Measurements from ENCODE around the gene SMCO4.
"Not testable (repeated sequence)": the region's sequence is repeated elsewhere in the genome, so short reads cannot be mapped to it uniquely, and the experiment has no call there.

SMCO4 gene

DNA sequence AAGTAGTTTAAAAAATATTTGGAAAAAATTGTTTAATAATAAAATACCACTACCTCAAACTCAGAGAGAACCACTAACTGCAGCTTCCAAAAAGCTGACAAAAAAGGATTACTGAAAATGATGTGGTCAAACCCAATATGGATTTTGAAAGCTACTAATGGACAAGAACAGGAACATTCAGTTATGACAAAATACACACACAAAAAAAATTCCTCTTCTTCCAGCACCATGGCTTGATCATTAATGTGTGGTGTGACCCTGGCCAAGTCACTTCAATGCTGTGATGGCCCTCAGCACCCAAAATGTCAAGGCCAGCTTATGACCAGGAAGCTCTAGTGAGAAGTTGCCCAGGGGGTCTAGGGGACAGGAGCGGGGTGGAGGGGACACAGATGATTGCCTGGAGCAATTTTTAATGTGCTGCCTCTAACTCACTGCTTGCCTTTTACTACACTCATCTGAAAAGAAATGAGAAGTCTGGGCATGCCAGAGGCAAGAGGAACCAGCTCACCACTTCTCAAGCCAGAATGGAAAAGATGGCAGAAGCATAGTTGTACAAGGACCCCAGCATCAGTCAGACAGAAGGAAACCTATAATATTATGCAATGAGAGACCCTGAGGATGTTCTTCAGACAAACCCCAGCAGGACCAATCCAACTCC is 2.2 kb downstream of the SMCO4 start:
- no CpG with 5 or more reads among the region's 1 CpG for WGBS (ENCODE audit: insufficient coverage, insufficient read length)
- Histone ChIP-seq H3K36me3 (ENCODE audit: control insufficient read depth, insufficient read depth, low read length) (no peaks in the 10 kb centered on the region), H3K27ac (ENCODE audit: low read length) (no peak overlapping the region), H3K9me3 (ENCODE audit: control insufficient read depth, insufficient read depth, low read length) (no peaks in the 10 kb centered on the region), H3K4me1 (ENCODE audit: control insufficient read depth, insufficient read depth, low read length) (peaks cover 10% of the 10 kb centered on the region; the same call in 1 of the 2 replicates), H3K4me3 (ENCODE audit: low read length) (no peak overlapping the region), H3K27me3 (ENCODE audit: control insufficient read depth, insufficient read depth, low read length) (no peaks in the 10 kb centered on the region)
- no peak for DNase-seq (ENCODE audit: low read depth, low spot score)

DNA sequence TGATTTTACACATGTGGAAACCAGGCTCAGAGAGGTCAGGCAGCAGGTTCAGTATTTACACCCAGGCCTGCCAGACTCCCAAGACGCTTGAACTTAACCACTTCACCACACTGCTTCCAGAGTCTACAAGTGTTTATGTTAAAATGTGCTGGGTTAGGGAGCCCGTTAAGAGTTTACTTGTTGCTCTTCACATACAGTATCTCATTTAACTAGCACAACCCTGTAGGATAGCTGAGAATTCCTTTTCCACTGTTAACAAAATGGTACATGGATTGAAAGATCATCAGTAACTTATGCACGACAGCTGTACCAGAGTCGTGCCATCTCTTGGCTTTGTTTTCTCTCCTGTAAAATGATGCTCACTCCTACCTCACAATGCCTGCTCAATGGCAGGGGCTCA is 2.9 kb downstream of the SMCO4 start:
- DNase-seq (ENCODE audit: low read depth, low spot score), result no peak
- WGBS (ENCODE audit: insufficient coverage, insufficient read length), result no CpG with 5 or more reads among the region's 4 CpGs
- Histone ChIP-seq H3K9me3 (ENCODE audit: control insufficient read depth, insufficient read depth, low read length) (no peaks in the 10 kb centered on the region), H3K27me3 (ENCODE audit: control insufficient read depth, insufficient read depth, low read length) (no peaks in the 10 kb centered on the region), H3K36me3 (ENCODE audit: control insufficient read depth, insufficient read depth, low read length) (no peaks in the 10 kb centered on the region), H3K4me3 (ENCODE audit: low read length) (no peak overlapping the region), H3K4me1 (ENCODE audit: control insufficient read depth, insufficient read depth, low read length) (peaks cover 8% of the 10 kb centered on the region; the same call in 1 of the 2 replicates), H3K27ac (ENCODE audit: low read length) (no peak overlapping the region)

DNA sequence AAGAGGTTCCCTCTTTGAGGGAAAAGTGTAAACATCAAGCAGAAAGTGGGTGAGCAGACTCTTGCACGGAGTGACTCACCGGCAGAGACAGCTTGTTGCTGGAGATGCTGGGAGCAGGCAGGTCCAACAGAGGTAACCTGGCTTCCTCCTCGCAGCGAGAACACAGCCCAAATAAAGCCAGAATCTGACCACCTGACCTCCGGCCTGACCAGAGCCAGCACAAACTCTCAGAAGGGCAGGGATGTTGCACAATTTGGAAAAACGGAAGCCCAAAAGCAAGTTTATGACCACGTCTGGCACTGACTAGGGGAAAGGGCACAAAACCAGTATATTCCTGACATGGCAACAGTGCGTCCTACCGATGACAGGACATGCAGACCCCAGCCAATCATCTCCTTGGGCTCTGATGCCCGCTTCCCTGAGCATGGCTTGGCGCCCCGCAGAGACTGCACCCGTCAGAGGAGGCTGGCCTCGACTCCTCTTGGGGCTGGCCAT is 5.4 kb downstream of the SMCO4 start:
- Histone ChIP-seq H3K9me3 (ENCODE audit: control insufficient read depth, insufficient read depth, low read length) (no peaks in the 10 kb centered on the region), H3K4me1 (ENCODE audit: control insufficient read depth, insufficient read depth, low read length) (peaks cover 6% of the 10 kb centered on the region), H3K4me3 (ENCODE audit: low read length) (no peak overlapping the region), H3K36me3 (ENCODE audit: control insufficient read depth, insufficient read depth, low read length) (no peaks in the 10 kb centered on the region), H3K27ac (ENCODE audit: low read length) (no peak overlapping the region), H3K27me3 (ENCODE audit: control insufficient read depth, insufficient read depth, low read length) (no peaks in the 10 kb centered on the region)
- DNase-seq (ENCODE audit: low read depth, low spot score), result no peak
- no CpG with 5 or more reads among the region's 14 CpGs for WGBS (ENCODE audit: insufficient coverage, insufficient read length)

DNA sequence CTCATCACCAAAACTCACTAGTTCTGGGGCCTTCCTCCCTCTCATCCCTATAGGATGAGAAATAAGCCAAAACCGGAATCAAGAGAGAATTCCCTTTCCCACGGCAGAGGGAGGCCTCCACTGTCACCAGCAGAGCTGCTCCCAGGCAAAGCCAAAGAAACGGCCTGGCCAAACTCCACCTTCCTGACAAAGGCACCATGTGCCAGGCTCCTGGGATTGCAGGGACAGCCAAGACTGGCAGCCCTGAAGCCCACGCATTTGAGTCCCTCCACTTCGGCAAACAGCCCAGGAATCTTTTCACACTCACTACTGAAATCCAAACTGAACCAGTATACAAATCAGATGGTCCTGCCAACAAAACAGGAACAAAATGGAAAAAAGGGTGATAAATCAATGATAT is 6.1 kb downstream of the SMCO4 start:
- WGBS (ENCODE audit: insufficient coverage, insufficient read length), result no CpG with 5 or more reads among the region's 5 CpGs
- H3K27ac ChIP-seq (ENCODE audit: low read length), result no peak overlapping the region
- no peaks in the 10 kb centered on the region for H3K36me3 ChIP-seq (ENCODE audit: control insufficient read depth, insufficient read depth, low read length)
- no peaks in the 10 kb centered on the region for H3K9me3 ChIP-seq (ENCODE audit: control insufficient read depth, insufficient read depth, low read length)
- H3K4me1 ChIP-seq (ENCODE audit: control insufficient read depth, insufficient read depth, low read length), result peaks cover 5% of the 10 kb centered on the region
- no peaks in the 10 kb centered on the region for H3K27me3 ChIP-seq (ENCODE audit: control insufficient read depth, insufficient read depth, low read length)
- DNase-seq (ENCODE audit: low read depth, low spot score), result no peak
- H3K4me3 ChIP-seq (ENCODE audit: low read length), result no peak overlapping the region

DNA sequence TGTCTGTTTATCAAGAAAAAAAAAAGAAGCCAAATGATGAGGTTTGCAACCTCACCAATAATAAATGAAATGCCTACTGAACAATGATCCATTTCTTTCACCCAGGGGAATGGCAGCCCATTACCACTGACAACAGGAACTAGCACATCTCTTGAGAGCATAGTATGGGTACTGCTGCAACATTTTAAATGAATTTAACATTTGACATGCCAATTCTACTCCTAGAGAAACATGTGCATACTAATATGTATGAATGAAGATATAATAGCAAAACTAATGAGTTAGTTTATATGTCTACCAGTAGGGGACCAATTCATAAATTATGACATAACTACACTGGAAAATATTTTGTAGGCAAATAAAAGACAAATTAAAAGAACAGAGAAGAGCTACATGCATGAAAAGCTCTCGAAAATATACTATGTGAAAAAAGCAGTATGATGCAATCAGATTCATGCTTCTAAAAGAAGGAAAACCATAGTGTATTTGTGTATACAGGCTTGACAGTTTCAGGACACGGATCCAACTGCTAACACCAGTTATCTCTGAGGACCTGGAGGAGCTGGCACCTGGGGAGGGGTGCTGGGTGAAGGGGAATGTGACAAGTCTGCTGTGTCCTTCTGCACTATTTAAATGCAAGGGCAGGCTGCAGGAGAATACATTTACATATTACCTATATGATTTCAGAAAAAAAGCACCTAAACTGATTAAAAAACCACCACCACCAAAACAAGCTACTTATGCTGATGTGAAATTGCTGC is 6.9 kb downstream of the SMCO4 start:
- no peaks in the 10 kb centered on the region for H3K36me3 ChIP-seq (ENCODE audit: control insufficient read depth, insufficient read depth, low read length)
- no peak for DNase-seq (ENCODE audit: low read depth, low spot score)
- H3K27ac ChIP-seq (ENCODE audit: low read length), result no peak overlapping the region
- peaks cover 4% of the 10 kb centered on the region; the same call in 1 of the 2 replicates for H3K4me1 ChIP-seq (ENCODE audit: control insufficient read depth, insufficient read depth, low read length)
- no peaks in the 10 kb centered on the region for H3K9me3 ChIP-seq (ENCODE audit: control insufficient read depth, insufficient read depth, low read length)
- WGBS (ENCODE audit: insufficient coverage, insufficient read length), result no CpG with 5 or more reads among the region's 2 CpGs
- H3K27me3 ChIP-seq (ENCODE audit: control insufficient read depth, insufficient read depth, low read length), result no peaks in the 10 kb centered on the region
- H3K4me3 ChIP-seq (ENCODE audit: low read length), result no peak overlapping the region

DNA sequence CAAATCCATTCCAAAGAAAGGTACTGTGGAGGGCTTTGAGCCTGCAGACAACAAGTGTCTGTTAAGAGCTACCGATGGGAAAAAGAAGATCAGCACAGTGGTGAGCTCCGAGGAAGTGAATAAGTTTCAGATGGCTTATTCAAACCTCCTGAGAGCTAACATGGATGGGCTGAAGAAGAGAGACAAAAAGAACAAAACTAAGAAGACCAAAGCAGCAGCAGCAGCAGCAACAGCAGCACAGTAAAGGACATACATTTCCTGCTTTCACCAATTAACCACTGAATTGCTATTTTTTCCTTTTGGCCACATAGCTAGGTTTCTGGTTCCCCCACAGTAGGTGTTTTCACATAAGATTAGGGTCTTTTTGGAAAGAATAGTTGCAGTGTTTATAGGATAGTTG is 7.6 kb downstream of the SMCO4 start:
- H3K36me3 ChIP-seq (ENCODE audit: control insufficient read depth, insufficient read depth, low read length); H3K4me1 ChIP-seq (ENCODE audit: control insufficient read depth, insufficient read depth, low read length); H3K4me3 ChIP-seq (ENCODE audit: low read length); H3K9me3 ChIP-seq (ENCODE audit: control insufficient read depth, insufficient read depth, low read length); DNase-seq (ENCODE audit: low read depth, low spot score); H3K27me3 ChIP-seq (ENCODE audit: control insufficient read depth, insufficient read depth, low read length); H3K27ac ChIP-seq (ENCODE audit: low read length): not testable (repeated sequence)
- no CpG with 5 or more reads among the region's 2 CpGs for WGBS (ENCODE audit: insufficient coverage, insufficient read length)

DNA sequence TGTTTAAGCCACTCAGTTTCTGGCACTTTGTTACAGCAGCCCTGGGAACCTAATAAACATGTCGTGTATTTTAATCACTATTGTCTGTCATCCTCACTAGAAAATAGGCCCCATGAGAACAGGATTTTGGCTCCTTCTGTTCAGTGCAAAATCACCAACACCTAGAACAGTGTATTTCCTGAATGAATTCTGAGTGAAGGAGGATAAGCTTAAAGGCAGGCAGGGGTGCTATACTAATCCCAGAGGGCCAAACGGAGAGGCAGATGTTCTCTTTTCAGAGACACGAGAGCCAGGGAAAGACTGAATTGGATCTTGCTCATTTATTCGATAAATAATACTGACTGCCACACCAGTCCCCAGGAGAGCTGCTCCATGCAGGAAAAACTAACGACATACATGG is 10.4 kb downstream of the SMCO4 start:
- Histone ChIP-seq H3K36me3 (ENCODE audit: control insufficient read depth, insufficient read depth, low read length) (no peaks in the 10 kb centered on the region), H3K27me3 (ENCODE audit: control insufficient read depth, insufficient read depth, low read length) (no peaks in the 10 kb centered on the region), H3K27ac (ENCODE audit: low read length) (no peak overlapping the region), H3K4me3 (ENCODE audit: low read length) (no peak overlapping the region), H3K9me3 (ENCODE audit: control insufficient read depth, insufficient read depth, low read length) (no peaks in the 10 kb centered on the region), H3K4me1 (ENCODE audit: control insufficient read depth, insufficient read depth, low read length) (peaks cover 5% of the 10 kb centered on the region; the same call in 1 of the 2 replicates)
- DNase-seq (ENCODE audit: low read depth, low spot score), result no peak
- no CpG with 5 or more reads among the region's 5 CpGs for WGBS (ENCODE audit: insufficient coverage, insufficient read length)

DNA sequence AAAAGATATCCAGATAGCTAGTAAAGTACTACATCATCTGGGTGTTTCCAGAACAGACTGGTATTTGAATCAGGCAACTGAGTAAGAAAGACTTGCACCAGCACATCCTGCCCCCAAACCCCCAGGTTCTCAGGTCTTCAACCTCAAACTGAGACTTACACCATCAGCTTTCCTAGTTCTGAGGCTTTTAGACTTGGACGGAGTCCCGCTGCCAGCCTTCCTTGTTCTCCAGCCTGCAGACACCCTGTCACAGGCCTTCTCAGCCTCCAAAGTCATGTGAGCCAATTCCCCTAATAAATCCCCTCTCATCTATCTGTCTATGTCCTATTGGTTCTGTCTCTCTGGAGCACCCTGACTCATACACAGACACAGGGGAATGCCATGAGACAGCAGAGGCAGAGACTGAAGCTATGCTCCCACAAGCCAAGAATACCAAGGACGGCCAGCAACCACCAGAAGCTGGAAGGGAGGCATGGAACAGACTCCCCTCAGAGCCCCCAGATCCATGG is 10.9 kb downstream of the SMCO4 start:
- Histone ChIP-seq H3K27ac (ENCODE audit: low read length) (no peak overlapping the region), H3K27me3 (ENCODE audit: control insufficient read depth, insufficient read depth, low read length) (no peaks in the 10 kb centered on the region), H3K4me3 (ENCODE audit: low read length) (no peak overlapping the region), H3K9me3 (ENCODE audit: control insufficient read depth, insufficient read depth, low read length) (no peaks in the 10 kb centered on the region), H3K36me3 (ENCODE audit: control insufficient read depth, insufficient read depth, low read length) (no peaks in the 10 kb centered on the region), H3K4me1 (ENCODE audit: control insufficient read depth, insufficient read depth, low read length) (peaks cover 5% of the 10 kb centered on the region; the same call in 1 of the 2 replicates)
- DNase-seq (ENCODE audit: low read depth, low spot score), result no peak
- no CpG with 5 or more reads among the region's 3 CpGs for WGBS (ENCODE audit: insufficient coverage, insufficient read length)

DNA sequence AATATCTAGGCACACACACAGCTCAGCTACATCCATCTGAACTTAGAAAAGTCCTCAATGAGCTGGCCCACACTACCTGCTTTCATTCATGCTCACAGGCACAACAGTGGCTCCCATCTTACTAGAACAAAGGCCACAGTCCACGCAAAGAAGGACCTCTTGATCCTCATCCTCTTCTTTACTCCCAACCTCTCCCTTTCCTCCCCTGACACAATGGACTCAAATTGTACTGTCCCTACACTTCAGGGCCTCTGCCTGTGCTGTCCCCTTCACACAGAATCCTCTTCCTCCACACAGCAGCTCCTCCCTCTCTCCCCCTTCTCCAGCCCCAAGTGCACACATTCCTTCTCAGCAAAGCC is 12.7 kb downstream of the SMCO4 start:
- no peak for DNase-seq (ENCODE audit: low read depth, low spot score)
- peaks cover 1% of the 10 kb centered on the region; the same call in 1 of the 2 replicates for H3K4me1 ChIP-seq (ENCODE audit: control insufficient read depth, insufficient read depth, low read length)
- H3K9me3 ChIP-seq (ENCODE audit: control insufficient read depth, insufficient read depth, low read length), result no peaks in the 10 kb centered on the region
- H3K36me3 ChIP-seq (ENCODE audit: control insufficient read depth, insufficient read depth, low read length), result no peaks in the 10 kb centered on the region
- no peak overlapping the region for H3K27ac ChIP-seq (ENCODE audit: low read length)
- WGBS (ENCODE audit: insufficient coverage, insufficient read length), result no CpG with 5 or more reads among the region's 1 CpG
- H3K4me3 ChIP-seq (ENCODE audit: low read length), result no peak overlapping the region
- H3K27me3 ChIP-seq (ENCODE audit: control insufficient read depth, insufficient read depth, low read length), result no peaks in the 10 kb centered on the region

DNA sequence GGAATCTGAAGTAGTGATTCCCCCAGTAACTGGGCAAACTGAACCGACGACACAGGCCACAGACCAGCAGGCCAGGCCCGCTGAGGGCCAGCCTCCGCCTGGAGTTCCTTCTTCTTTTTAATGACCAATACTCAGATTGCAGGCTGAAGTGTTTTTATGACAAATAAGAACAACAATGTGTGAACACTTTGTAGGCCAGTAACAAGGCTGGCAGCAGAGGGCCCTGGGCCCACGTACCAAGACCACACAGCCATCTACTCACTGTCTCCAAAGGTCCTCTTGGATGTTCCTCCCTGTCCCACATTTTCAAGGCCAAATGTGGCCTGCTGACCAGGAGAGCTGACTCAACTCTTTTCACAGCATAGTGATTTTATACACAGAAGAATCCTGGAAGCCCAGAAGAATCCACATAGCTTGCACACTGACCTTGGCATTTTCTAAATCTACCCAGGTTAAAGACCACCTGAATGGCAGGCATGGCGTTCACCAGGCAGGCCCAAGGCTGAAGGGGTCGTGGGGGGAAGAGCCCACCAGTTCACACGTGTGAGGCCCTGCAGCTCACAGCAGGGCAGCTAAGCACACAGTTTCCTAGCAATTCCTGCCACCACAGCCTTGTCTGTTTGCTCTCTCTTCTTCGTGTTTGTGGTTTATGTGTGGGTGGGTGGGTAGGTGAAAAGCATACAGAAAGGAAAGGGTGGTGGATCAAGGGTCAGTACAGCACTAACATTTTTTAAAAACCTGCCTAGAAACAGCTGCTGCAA is 13.3 kb downstream of the SMCO4 start:
- DNase-seq (ENCODE audit: low read depth, low spot score), result no peak
- Histone ChIP-seq H3K9me3 (ENCODE audit: control insufficient read depth, insufficient read depth, low read length) (no peaks in the 10 kb centered on the region), H3K4me3 (ENCODE audit: low read length) (no peak overlapping the region), H3K27ac (ENCODE audit: low read length) (no peak overlapping the region), H3K4me1 (ENCODE audit: control insufficient read depth, insufficient read depth, low read length) (peaks cover 1% of the 10 kb centered on the region; the same call in 1 of the 2 replicates), H3K36me3 (ENCODE audit: control insufficient read depth, insufficient read depth, low read length) (no peaks in the 10 kb centered on the region), H3K27me3 (ENCODE audit: control insufficient read depth, insufficient read depth, low read length) (no peaks in the 10 kb centered on the region)
- no CpG with 5 or more reads among the region's 9 CpGs for WGBS (ENCODE audit: insufficient coverage, insufficient read length)

All from iPS DF 6.9 (cell line).